Upper lobe of left lung (tissue), 6 donors: ENCODE data around the gene ANKRD60. TPM values are rescaled to one million over a fixed set of nuclear protein-coding genes. Genes with fewer than 3 reads are reported as not detected.
A peak's percentile ranks its signal among the peaks of the same experiment; 100 is the strongest.

Experiments used
- ATAC-seq, 2 donors: fragments of 200-7000 bp; cut with Tn5 transposase; one replicate each; pipeline ENCODE4 v1.9.1; 2022; ENCODE audit warnings: mild to moderate bottlenecking in 2 of 2, moderate library complexity in 2 of 2; ENCODE audit not compliant: low FRiP score in 2 of 2
- DNase-seq, 2 donors: peaks; one replicate each; pipeline ENCODE4 v3.0.0-alpha.2; 2019 to 2020
- H3K27ac ChIP-seq, 4 donors: fragments of 200-600 bp; sonication (generic); one replicate each; pipeline ENCODE4 v1.5.1; 2016 to 2019
- H3K27me3 ChIP-seq, 4 donors: fragments of 200-600 bp; sonication (generic); one replicate each; pipeline ENCODE4 v1.5.1; 2017 to 2019
- H3K36me3 ChIP-seq, 4 donors: fragments of 200-600 bp; sonication (generic); one replicate each; pipeline ENCODE4 v1.5.1; 2016 to 2019
- H3K4me1 ChIP-seq, 4 donors: fragments of 200-600 bp; sonication (generic); one replicate each; pipeline ENCODE4 v1.5.1; 2018 to 2019
- H3K4me3 ChIP-seq, 4 donors: fragments of 200-600 bp; sonication (generic); one replicate each; pipeline ENCODE4 v1.5.1; 2017 to 2019; ENCODE audit warnings: mild to moderate bottlenecking in 2 of 4, moderate library complexity in 1 of 4
- H3K9me3 ChIP-seq, 4 donors: fragments of 200-600 bp; sonication (generic); one replicate each; pipeline ENCODE4 v1.5.1; 2018 to 2019
- CTCF ChIP-seq, 6 experiments: fragments of 450-650 bp in 4 of 6; fragments of 200-600 bp in 2 of 6; sonication (generic) in 2 of 6; IDR thresholded peaks; one replicate each; pipeline ENCODE4 v1.5.1; 2016 to 2019; ENCODE audit warnings: antibody characterized with exemption in 6 of 6
- EP300 ChIP-seq, 4 donors: sonication (generic); formaldehyde crosslinking; IDR thresholded peaks; one replicate each; pipeline ENCODE4 v1.5.1; 2017; ENCODE audit warnings: antibody characterized with exemption in 4 of 4, control low read depth in 2 of 4
- POLR2A ChIP-seq, 4 donors: fragments of 450-650 bp; IDR thresholded peaks; one replicate each; pipeline ENCODE4 v1.5.1; 2016 to 2017; ENCODE audit warnings: antibody characterized with exemption in 4 of 4, mild to moderate bottlenecking in 2 of 4
- POLR2AphosphoS5 ChIP-seq, 2 donors: sonication (generic); formaldehyde crosslinking; IDR thresholded peaks; one replicate each; pipeline ENCODE4 v1.5.1; 2017; ENCODE audit warnings: antibody characterized with exemption in 2 of 2
- WGBS, 2 donors: methylation state at CpG; one replicate each; pipeline ENCODE4 v1.1.5; 2017 to 2018; 5-methylcytosine and 5-hydroxymethylcytosine counted together
- total RNA-seq, 6 donors: library from RNA; depleted of rRNA in 4 of 6; stranded (reverse); fragments of >200 nt in 4 of 6; gene quantifications; one replicate each; pipeline versions ENCODE4 v1.1.0 to v1.2.1, GENCODE V29; 2016 to 2021
- donor health status: DM: no; HTN: no; CAD: no; lungs with moderate emphysema.
- donor health status: DM: no; HTN: yes; CAD: no; lungs with severe emphysema.

The ANKRD60 gene
- total RNA-seq, 6 donors from 2014 or later, result not detected

GRCh38 chr20:58192567-58192966 is 35.9 kb downstream of the ANKRD60 start:
- no peaks in the 10 kb centered on the region for H3K4me1 ChIP-seq
- H3K27me3 ChIP-seq, result no peaks in the 10 kb centered on the region
- no peaks in the 10 kb centered on the region for H3K36me3 ChIP-seq
- 43% methylated on average over 4 to 5 of the region's 5 CpGs for WGBS, 2 donors
- no peak overlapping the region for H3K27ac ChIP-seq
- no peak for ATAC-seq
- H3K9me3 ChIP-seq, result no peaks in the 10 kb centered on the region
- DNase-seq, result no peak
- TF ChIP-seq CTCF (IDR thresholded peaks at IDR 0.05) (peak in 5 of 6 experiments; percentile 30 to 67 (median 57)), POLR2AphosphoS5 (IDR thresholded peaks at IDR 0.05) (no peak), POLR2A (IDR thresholded peaks at IDR 0.05) (no peak), EP300 (IDR thresholded peaks at IDR 0.05) (no peak)
- no peak overlapping the region for H3K4me3 ChIP-seq

GRCh38 chr20:58192065-58192464 is 36.4 kb downstream of the ANKRD60 start:
- H3K36me3 ChIP-seq, result no peaks in the 10 kb centered on the region
- H3K27me3 ChIP-seq, result no peaks in the 10 kb centered on the region
- DNase-seq (no peak), ATAC-seq (no peak)
- no peak overlapping the region for H3K27ac ChIP-seq
- TF ChIP-seq POLR2AphosphoS5 (IDR thresholded peaks at IDR 0.05), result no peak
- WGBS, 2 donors, result 78 to 82% methylated on average over 8 to 10 of the region's 10 CpGs
- H3K4me1 ChIP-seq, result no peaks in the 10 kb centered on the region
- H3K4me3 ChIP-seq, result no peak overlapping the region
- H3K9me3 ChIP-seq, result no peaks in the 10 kb centered on the region

DNA sequence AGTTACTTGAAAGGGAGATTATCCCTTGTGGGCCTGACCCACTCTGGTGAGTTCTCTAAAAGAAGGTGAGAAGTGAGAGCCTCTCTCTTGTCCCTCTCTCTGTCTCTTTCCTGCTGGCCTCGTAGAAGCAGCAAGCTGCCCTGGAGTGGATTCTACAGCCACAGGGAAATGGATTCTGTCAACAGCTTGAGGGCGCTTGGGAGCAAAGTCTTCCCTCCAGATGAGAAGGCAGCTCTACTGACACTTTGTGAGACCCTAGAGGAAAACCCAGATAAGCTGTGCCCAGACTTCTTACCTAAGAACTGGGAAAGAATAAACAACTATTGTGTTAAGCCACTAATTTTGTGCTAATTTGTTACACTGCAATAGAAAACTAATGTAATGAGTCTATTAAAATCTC is 39.9 kb downstream of the ANKRD60 start:
- 42 to 43% methylated on average over 2 of the region's 2 CpGs for WGBS, 2 donors
- H3K27me3 ChIP-seq, result no peaks in the 10 kb centered on the region
- H3K36me3 ChIP-seq, result no peaks in the 10 kb centered on the region
- ATAC-seq (no peak), DNase-seq (no peak)
- no peak for TF ChIP-seq EP300 (IDR thresholded peaks at IDR 0.05)
- no peak for TF ChIP-seq CTCF (IDR thresholded peaks at IDR 0.05)
- H3K9me3 ChIP-seq, result peaks cover 0 to 8% (median 3%) of the 10 kb centered on the region in 4 donors
- H3K4me1 ChIP-seq, result no peaks in the 10 kb centered on the region
- no peak overlapping the region for H3K4me3 ChIP-seq
- H3K27ac ChIP-seq, result no peak overlapping the region

DNA sequence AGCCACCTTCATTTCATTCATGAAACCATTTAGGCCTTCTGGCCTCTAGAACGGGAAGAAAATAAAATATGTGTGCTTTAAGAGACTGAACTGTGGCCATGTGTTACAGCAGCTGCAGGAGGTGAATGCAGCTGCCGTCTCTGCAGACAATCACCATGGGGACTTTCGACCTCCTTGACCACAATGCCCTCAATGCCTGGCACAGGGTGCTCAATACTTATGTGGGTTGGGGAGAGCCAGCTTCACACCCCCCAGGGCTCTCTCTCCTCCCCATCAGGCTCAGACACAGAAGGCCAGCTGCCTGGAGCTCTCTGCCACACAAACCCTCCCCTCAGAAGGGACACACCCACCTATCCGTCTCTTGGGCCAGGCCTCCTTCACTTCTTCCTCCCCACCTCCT is 43.5 kb downstream of the ANKRD60 start:
- TF ChIP-seq POLR2A (IDR thresholded peaks at IDR 0.05) (no peak), CTCF (IDR thresholded peaks at IDR 0.05) (no peak), EP300 (IDR thresholded peaks at IDR 0.05) (no peak)
- H3K27me3 ChIP-seq, result no peaks in the 10 kb centered on the region
- H3K27ac ChIP-seq, result no peak overlapping the region
- H3K9me3 ChIP-seq, result peaks cover 0 to 8% (median 3%) of the 10 kb centered on the region in 4 donors
- ATAC-seq (no peak), DNase-seq (no peak)
- H3K36me3 ChIP-seq, result no peaks in the 10 kb centered on the region
- H3K4me3 ChIP-seq, result no peak overlapping the region
- peaks cover 0 to 1% (median under 1%) of the 10 kb centered on the region in 4 donors for H3K4me1 ChIP-seq
- 85 to 90% methylated on average over 4 of the region's 4 CpGs for WGBS, 2 donors

DNA sequence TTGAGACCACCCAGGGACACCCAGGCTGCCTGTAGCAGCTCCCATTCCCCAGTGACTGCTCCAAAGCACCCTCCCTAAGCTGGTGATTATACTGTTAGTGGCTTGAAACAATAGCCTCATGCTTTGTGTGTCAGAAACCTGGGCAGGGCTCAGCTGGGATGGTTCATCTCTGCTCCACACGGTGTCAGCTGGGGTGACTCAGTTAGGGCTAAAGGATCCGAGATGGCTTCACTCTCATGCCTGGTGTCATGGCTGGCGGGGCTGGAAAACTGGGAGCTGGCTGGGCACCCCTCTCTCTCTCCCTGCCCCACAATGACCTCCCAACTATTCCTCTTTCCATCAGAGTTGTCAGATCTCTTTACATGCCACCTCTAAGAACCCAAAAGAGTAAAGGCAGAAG is 44.4 kb downstream of the ANKRD60 start:
- Histone ChIP-seq H3K4me3 (no peak overlapping the region), H3K4me1 (peaks cover 4 to 10% (median 7%) of the 10 kb centered on the region in 4 donors), H3K27ac (no peak overlapping the region), H3K9me3 (peaks cover 0 to 8% (median 3%) of the 10 kb centered on the region in 4 donors), H3K36me3 (no peaks in the 10 kb centered on the region), H3K27me3 (no peaks in the 10 kb centered on the region)
- WGBS, 2 donors, result 70 to 90% methylated on average over 2 of the region's 3 CpGs
- no peak for TF ChIP-seq POLR2AphosphoS5 (IDR thresholded peaks at IDR 0.05)
- TF ChIP-seq EP300 (IDR thresholded peaks at IDR 0.05), result no peak
- no peak for TF ChIP-seq POLR2A (IDR thresholded peaks at IDR 0.05)
- no peak for TF ChIP-seq CTCF (IDR thresholded peaks at IDR 0.05)
- no peak for ATAC-seq
- DNase-seq, result no peak
